PC-9 (cell line): ENCODE results near the gene SLITRK4. TPM values are rescaled to one million over a fixed set of nuclear protein-coding genes. Genes with fewer than 3 reads are reported as not detected.

Source experiments
- BruUV-seq: library from RNA; stranded (reverse); fragments of 400-500 nt; replicated peaks from 2 replicates; lab custom pipeline; 2021; lab: Mats Ljungman, UMichigan
- CTCF ChIA-PET: fragments of 300-600 bp; sonication (Branson Sonifier 250); formaldehyde crosslinking; loops from one replicate; lab custom pipeline; 2022; ENCODE audit warnings: antibody characterized with exemption; lab: Charles Lee
- POLR2A ChIA-PET: fragments of 300-600 bp; sonication (Branson Sonifier 250); formaldehyde crosslinking; loops from one replicate; lab custom pipeline; 2022; ENCODE audit warnings: antibody characterized with exemption; ENCODE audit not compliant: unreplicated experiment; lab: Charles Lee
- DNase-seq, 2 experiments: peaks; one replicate each; pipeline versions ENCODE4 v3.0.0 to v3.0.0-alpha.2; 2015 to 2022; ENCODE audit warnings: mixed read lengths in 1 of 2
- H2AFZ ChIP-seq: fragments of 200-600 bp; sonication (generic); 2 replicates; pipeline ENCODE4 v1.8.1; 2017; ENCODE audit warnings: antibody characterized with exemption
- H3F3A ChIP-seq: fragments of 200-600 bp; sonication (generic); 2 replicates; pipeline ENCODE4 v1.8.1; 2017; ENCODE audit warnings: antibody characterized with exemption, mild to moderate bottlenecking, low read depth; ENCODE audit not compliant: insufficient read depth
- H3K27ac ChIP-seq: fragments of 200-600 bp; sonication (generic); 2 replicates; pipeline ENCODE4 v1.6.1; 2016; ENCODE audit warnings: mixed run types
- H3K27me3 ChIP-seq: fragments of 200-600 bp; sonication (generic); 2 replicates; pipeline ENCODE4 v1.6.1; 2016; ENCODE audit warnings: low read depth, mixed run types; ENCODE audit not compliant: insufficient read depth
- H3K36me3 ChIP-seq: fragments of 200-600 bp; sonication (generic); 2 replicates; pipeline ENCODE4 v1.6.1; 2016; ENCODE audit warnings: low read depth, mixed run types
- H3K4me1 ChIP-seq: fragments of 200-600 bp; sonication (generic); replicated peaks from 2 replicates; pipeline ENCODE4 v1.6.1; 2016; ENCODE audit warnings: mixed run types; ENCODE audit not compliant: insufficient read depth
- H3K4me2 ChIP-seq: fragments of 200-600 bp; sonication (generic); 2 replicates; pipeline ENCODE4 v1.6.1; 2017; ENCODE audit warnings: mixed run types
- H3K4me3 ChIP-seq: fragments of 200-600 bp; sonication (generic); 2 replicates; pipeline ENCODE4 v1.6.1; 2016; ENCODE audit warnings: mixed run types
- H3K79me2 ChIP-seq: fragments of 200-600 bp; sonication (generic); 2 replicates; pipeline ENCODE4 v1.6.1; 2017; ENCODE audit warnings: low read depth, mixed run types
- H3K9me2 ChIP-seq: fragments of 200-600 bp; sonication (generic); 2 replicates; pipeline ENCODE4 v1.8.1; 2017; ENCODE audit warnings: mild to moderate bottlenecking; ENCODE audit not compliant: insufficient read depth
- H3K9me3 ChIP-seq: fragments of 200-600 bp; sonication (generic); 2 replicates; pipeline ENCODE4 v1.8.1; 2016; ENCODE audit warnings: low read depth; ENCODE audit not compliant: insufficient read depth
- H4K20me1 ChIP-seq: fragments of 200-600 bp; sonication (generic); 2 replicates; pipeline ENCODE4 v1.8.1; 2017; ENCODE audit not compliant: insufficient read depth
- EZH2 ChIP-seq: fragments of 200-600 bp; sonication (generic); IDR thresholded peaks from 2 replicates; pipeline ENCODE4 v1.8.0; 2017; ENCODE audit warnings: antibody characterized with exemption, low read depth
- intact Hi-C: fragments of 100-400 bp; cut with micrococcal nuclease; formaldehyde crosslinking; loops from one replicate; pipeline ENCODE4 v1.10.0; 2022; ENCODE audit not compliant: unreplicated experiment
- total RNA-seq: library from RNA; stranded (reverse); gene quantifications from 2 replicates; pipeline ENCODE4 v1.2.3, GENCODE V29; 2021
- TF ChIP-seq, protein P1 (sequence below): fragments of 200-600 bp; sonication (generic); conservative IDR thresholded peaks from 2 replicates; pipeline ENCODE4 v1.6.1; 2017; ENCODE audit warnings: mixed run types, antibody characterized with exemption, mild to moderate bottlenecking, moderate library complexity

SLITRK4 gene
- total RNA-seq, 1 experiment from 2014 or later, result not detected

DNA sequence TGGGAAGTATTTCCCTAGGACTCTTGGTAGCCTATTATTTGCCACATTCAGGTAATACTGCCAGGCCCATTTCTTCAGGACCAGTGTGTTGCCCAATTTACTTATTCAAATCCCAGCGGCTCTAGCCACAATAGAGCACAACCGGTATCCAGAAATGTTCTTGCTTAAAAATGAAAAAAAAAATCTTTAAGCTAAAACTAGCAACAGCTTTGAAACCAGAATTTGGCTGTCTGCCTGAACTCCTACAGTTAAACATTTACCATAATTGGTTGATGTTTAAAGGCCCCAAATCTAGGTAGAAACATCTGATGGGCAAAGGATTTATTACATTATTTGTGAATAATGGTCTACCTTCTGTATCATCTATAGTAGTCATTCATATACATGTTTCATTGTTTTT is 930 bp upstream of the SLITRK4 start:
- BruUV-seq, result no TSS peak
- H3K27me3 ChIP-seq, result no peaks in the 10 kb centered on the region
- intact Hi-C loops, result no loop called here
- no peak overlapping the region for H3K4me2 ChIP-seq
- H3F3A ChIP-seq, result no peaks in the 10 kb centered on the region
- H3K4me1 ChIP-seq, result no peaks in the 10 kb centered on the region
- DNase-seq, result no peak
- CTCF ChIA-PET, result no interaction called here
- H3K36me3 ChIP-seq, result no peaks in the 10 kb centered on the region
- no peaks in the 10 kb centered on the region for H4K20me1 ChIP-seq
- TF ChIP-seq EZH2, result no peak
- TF ChIP-seq, protein P1, sequence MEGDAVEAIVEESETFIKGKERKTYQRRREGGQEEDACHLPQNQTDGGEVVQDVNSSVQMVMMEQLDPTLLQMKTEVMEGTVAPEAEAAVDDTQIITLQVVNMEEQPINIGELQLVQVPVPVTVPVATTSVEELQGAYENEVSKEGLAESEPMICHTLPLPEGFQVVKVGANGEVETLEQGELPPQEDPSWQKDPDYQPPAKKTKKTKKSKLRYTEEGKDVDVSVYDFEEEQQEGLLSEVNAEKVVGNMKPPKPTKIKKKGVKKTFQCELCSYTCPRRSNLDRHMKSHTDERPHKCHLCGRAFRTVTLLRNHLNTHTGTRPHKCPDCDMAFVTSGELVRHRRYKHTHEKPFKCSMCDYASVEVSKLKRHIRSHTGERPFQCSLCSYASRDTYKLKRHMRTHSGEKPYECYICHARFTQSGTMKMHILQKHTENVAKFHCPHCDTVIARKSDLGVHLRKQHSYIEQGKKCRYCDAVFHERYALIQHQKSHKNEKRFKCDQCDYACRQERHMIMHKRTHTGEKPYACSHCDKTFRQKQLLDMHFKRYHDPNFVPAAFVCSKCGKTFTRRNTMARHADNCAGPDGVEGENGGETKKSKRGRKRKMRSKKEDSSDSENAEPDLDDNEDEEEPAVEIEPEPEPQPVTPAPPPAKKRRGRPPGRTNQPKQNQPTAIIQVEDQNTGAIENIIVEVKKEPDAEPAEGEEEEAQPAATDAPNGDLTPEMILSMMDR, result no peak
- H3K79me2 ChIP-seq, result no peaks in the 10 kb centered on the region
- no peaks in the 10 kb centered on the region for H3K9me2 ChIP-seq
- no peak overlapping the region for H2AFZ ChIP-seq
- H3K4me3 ChIP-seq, result no peak overlapping the region
- no peaks in the 10 kb centered on the region for H3K9me3 ChIP-seq
- POLR2A ChIA-PET, result no interaction called here
- no peak overlapping the region for H3K27ac ChIP-seq

DNA sequence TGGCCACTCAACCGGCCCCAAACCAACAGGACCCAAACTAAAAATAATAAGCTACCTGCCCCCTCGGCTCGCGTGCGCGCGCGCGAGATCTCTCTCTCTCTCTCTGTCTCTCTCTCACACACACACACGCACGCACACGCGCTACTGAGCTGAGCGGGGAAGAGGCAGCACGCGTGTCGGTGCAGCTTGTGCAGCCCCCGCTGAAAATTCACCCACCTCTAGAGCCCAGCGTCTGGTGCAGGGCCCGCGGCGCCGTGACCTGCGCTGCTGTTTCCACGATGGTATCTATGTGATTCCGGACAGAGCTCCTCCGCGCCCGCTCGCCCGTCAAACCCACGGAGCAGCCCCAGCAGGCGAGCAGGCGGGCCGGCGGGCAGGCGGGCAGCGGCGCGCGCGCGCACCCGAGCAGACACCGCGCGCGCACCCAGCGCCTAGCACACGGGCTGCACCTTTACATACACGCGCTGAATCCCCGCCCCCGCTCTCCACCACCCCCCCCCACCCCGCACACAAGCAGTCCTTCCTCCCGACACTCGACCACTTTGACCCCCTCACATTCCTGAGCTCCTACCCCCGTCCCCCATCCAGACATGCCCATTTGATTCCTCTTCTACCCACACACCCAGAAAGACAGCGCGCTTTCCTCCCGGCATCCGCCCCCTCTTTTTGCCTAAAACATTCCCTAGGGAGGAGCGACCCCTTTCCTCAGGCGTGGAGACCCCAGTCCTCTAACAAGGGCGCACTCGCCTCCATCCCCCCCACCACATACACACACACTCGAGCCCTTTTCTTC is 1.0 kb downstream of the SLITRK4 start:
- Histone ChIP-seq H3K4me1 (no peaks in the 10 kb centered on the region), H3K36me3 (no peaks in the 10 kb centered on the region), H3K9me2 (no peaks in the 10 kb centered on the region), H4K20me1 (no peaks in the 10 kb centered on the region), H3K4me2 (no peak overlapping the region), H3K27ac (no peak overlapping the region), H3K4me3 (no peak overlapping the region), H3K27me3 (no peaks in the 10 kb centered on the region), H3K79me2 (no peaks in the 10 kb centered on the region), H3K9me3 (no peaks in the 10 kb centered on the region), H2AFZ (no peak overlapping the region), H3F3A (no peaks in the 10 kb centered on the region)
- no peak for DNase-seq
- TF ChIP-seq, protein P1, result no peak
- no peak for TF ChIP-seq EZH2
- ChIA-PET POLR2A (no interaction called here), CTCF (no interaction called here)
- intact Hi-C loops, result no loop called here
- BruUV-seq, result no TSS peak

- POLR2A ChIA-PET, result no interaction called here
Measured at GRCh38 chrX:143634309-143634662, 1.6 kb downstream of the SLITRK4 start.

More at GRCh38 chrX:143634309-143634662, 1.6 kb downstream of the SLITRK4 start:
- TF ChIP-seq, protein P1, result no peak
- no peak for TF ChIP-seq EZH2
- Histone ChIP-seq H3K79me2 (no peaks in the 10 kb centered on the region), H3K4me2 (no peak overlapping the region), H3K4me3 (no peak overlapping the region), H3K9me3 (no peaks in the 10 kb centered on the region), H3F3A (no peaks in the 10 kb centered on the region), H3K27me3 (no peaks in the 10 kb centered on the region), H3K27ac (no peak overlapping the region), H2AFZ (no peak overlapping the region), H3K9me2 (no peaks in the 10 kb centered on the region), H3K4me1 (no peaks in the 10 kb centered on the region), H4K20me1 (no peaks in the 10 kb centered on the region), H3K36me3 (no peaks in the 10 kb centered on the region)
- CTCF ChIA-PET, result no interaction called here
- intact Hi-C loops, result no loop called here
- BruUV-seq, result no TSS peak
- DNase-seq, result no peak
